Activated CD4-positive, alpha-beta T cell treated with anti-CD3 and anti-CD28 coated beads, Interleukin-2, amount 10 ng/mL, durations not matched to agents 24 days and 14 days (primary cell): ENCODE data around the gene RILPL1. TPM values are rescaled to one million over a fixed set of nuclear protein-coding genes. Genes with fewer than 3 reads are reported as not detected.
"Not testable (repeated sequence)": the region's sequence is repeated elsewhere in the genome, so short reads cannot be mapped to it uniquely, and the experiment has no call there.

Experiments used
- DNase-seq: peaks from one replicate; pipeline ENCODE4 v3.0.0; 2022
- H3K27ac Mint-ChIP-seq: one replicate; pipeline ENCODE4 v1.8.0; 2022; ENCODE audit warnings: mild to moderate bottlenecking, mixed read lengths
- H3K27me3 Mint-ChIP-seq: one replicate; pipeline ENCODE4 v1.8.0; 2022; ENCODE audit warnings: mixed read lengths
- H3K36me3 Mint-ChIP-seq: one replicate; pipeline ENCODE4 v1.8.0; 2022; ENCODE audit warnings: low read depth, mild to moderate bottlenecking, mixed read lengths
- H3K4me1 Mint-ChIP-seq: one replicate; pipeline ENCODE4 v1.8.0; 2021; ENCODE audit warnings: mixed read lengths
- H3K4me3 Mint-ChIP-seq: one replicate; pipeline ENCODE4 v1.8.0; 2022; ENCODE audit warnings: mild to moderate bottlenecking, moderate library complexity, mixed read lengths
- H3K9me3 Mint-ChIP-seq: one replicate; pipeline ENCODE4 v1.8.0; 2021; ENCODE audit warnings: mixed read lengths
- intact Hi-C: fragments of 100-400 bp; cut with micrococcal nuclease; formaldehyde crosslinking; loops from one replicate; pipeline ENCODE4 v1.15.1; 2023
- total RNA-seq: library from RNA; stranded (reverse); gene quantifications from 2 replicates; pipeline ENCODE4 v1.2.3, GENCODE V29; 2022

RILPL1 gene, protein sequence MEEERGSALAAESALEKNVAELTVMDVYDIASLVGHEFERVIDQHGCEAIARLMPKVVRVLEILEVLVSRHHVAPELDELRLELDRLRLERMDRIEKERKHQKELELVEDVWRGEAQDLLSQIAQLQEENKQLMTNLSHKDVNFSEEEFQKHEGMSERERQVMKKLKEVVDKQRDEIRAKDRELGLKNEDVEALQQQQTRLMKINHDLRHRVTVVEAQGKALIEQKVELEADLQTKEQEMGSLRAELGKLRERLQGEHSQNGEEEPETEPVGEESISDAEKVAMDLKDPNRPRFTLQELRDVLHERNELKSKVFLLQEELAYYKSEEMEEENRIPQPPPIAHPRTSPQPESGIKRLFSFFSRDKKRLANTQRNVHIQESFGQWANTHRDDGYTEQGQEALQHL
- total RNA-seq, result 4.1 and 4.6 TPM in 2 replicates

DNA sequence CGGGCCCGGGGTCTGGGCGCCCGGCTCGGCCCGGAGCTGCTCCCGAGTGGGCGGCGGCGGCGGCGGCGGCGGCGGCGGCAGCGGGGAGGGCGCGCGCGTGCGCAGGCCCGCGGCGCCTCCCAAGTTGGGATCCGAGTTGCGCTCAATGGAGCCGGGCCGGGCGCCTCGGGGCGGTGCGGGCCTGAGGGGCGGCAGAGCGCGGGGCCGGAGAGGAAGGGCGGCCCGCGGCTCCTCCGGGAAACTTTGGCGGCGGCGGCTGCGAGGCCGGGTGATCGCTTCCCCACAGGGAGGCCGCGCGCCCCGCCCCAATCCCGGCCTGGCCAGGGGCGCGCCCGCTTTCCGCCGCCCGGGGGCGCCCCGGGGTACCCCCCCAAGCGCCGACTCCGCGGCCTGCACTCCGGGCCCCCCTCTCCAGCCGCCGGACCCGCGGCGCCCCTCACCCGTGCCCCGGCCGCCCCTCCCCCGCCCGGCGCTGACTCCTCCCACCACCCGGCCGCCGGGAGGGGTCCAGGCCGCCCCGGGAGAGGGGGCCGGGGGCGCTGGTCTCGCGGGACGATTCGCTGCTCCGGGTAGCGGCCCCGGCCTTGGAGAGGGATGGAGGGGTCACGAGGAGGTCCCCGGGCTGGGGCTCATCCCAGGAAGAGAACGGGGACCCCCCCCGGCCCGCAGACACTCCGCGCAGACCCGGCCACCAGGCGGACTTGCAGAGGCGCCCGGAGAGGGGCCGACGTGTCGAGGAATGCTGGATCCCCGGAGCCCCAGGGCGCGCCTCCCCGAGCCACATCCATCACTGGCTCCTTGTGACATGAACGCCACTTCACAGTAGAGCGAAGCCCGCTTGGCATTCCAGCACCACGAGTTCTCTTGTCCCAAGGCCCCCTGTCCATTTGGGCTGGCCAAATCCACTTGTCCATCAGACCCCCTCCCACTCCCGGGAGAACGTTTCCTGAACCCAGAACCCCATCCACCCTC lies at the start of gene RILPL1:
Gene RILPL1 (minus strand): TSS at position 48 of the 972 bp plus-strand sequence. CDS start 237 bp downstream, outside the sequence.
- peak; percentile 84 for DNase-seq
- Mint-ChIP-seq H3K27ac (peak within 1 kb of the TSS; percentile 81), H3K9me3 (no peaks in the 10 kb centered on the region), H3K4me3 (peak within 1 kb of the TSS; percentile 82), H3K27me3 (peaks cover 15% of the 10 kb centered on the region), H3K4me1 (peaks cover 16% of the 10 kb centered on the region), H3K36me3 (peaks cover 2% of the 10 kb centered on the region)
- intact Hi-C loops, result loop anchor here (2.0 to 5.0 kb wide), 2 partner anchors 49 to 438 kb away; partner anchors contain the start of genes CCDC92 and ZNF664

DNA sequence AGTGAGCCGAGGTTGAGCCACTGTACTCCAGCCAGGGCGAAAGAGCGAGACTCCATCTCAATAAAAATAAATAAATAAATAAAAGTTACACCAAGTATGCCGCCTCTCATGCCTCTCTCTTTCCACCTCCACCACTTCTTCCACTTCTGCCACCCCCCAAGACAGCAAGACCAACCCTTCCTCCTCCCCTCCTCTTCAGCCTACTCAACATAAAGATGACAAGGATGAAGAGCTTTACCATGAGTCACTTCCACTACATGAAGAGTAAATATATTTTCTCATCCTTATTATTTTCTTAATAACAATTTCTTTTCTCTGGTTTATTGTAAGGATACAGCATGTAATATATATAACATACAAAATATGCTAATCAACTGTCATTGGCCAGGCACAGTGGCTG lies 47.3 kb upstream of the RILPL1 start:
- H3K27me3 Mint-ChIP-seq, result no peaks in the 10 kb centered on the region
- no peaks in the 10 kb centered on the region for H3K9me3 Mint-ChIP-seq
- no peak overlapping the region for H3K4me3 Mint-ChIP-seq
- peaks cover 25% of the 10 kb centered on the region for H3K4me1 Mint-ChIP-seq
- intact Hi-C loops, result loop anchor here (5.0 kb wide), 3 partner anchors 132 to 598 kb away; partner anchors contain the start of genes ARL6IP4 and ATP6V0A2
- peaks cover 2% of the 10 kb centered on the region for H3K36me3 Mint-ChIP-seq
- no peak for DNase-seq
- no peak overlapping the region for H3K27ac Mint-ChIP-seq

DNA sequence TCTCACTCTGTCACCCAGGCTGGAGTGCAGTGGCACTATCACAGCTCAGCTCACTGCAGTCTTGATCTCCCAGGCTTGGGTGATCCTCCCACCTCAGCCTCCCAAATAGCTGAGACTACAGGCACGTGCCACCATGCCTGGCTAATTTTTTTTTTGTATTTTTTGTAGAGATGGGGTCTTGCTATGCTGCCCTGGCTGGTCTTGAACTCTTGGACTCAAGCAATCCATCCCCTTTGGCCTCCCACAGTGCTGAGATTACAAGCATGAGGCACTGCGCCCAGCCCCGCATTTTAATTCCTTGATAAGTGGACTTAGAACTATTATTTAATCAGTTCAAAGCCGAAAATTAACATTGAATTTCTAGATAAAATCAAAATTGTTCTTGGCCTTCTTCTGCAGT lies 45.3 kb upstream of the RILPL1 start:
- intact Hi-C loops, H3K4me3 Mint-ChIP-seq, H3K27me3 Mint-ChIP-seq, H3K36me3 Mint-ChIP-seq, H3K27ac Mint-ChIP-seq, DNase-seq, H3K9me3 Mint-ChIP-seq: not testable (repeated sequence)
- H3K4me1 Mint-ChIP-seq, result peaks cover 18% of the 10 kb centered on the region

DNA sequence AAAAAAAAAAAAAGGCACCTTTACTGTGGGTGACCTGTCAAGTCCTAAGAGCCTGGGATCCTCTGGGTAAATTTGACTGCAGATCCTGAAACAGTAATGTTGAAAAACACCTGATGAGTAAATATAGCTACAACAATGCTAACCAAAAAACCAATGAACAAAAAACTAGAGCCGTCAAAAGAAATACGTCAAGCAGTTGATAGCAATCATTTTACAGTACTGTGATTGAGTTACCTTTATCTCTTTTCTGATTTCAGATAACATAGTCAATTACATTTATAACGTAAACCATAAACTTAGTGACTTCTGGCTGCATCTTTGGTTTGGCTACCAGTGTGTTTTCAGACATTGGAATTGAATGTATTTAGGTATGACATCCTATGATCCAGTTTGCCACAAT lies 44.7 kb upstream of the RILPL1 start:
- Mint-ChIP-seq H3K27ac (no peak overlapping the region), H3K4me1 (peaks cover 16% of the 10 kb centered on the region), H3K9me3 (no peaks in the 10 kb centered on the region), H3K4me3 (no peak overlapping the region), H3K36me3 (no peaks in the 10 kb centered on the region), H3K27me3 (peaks cover 2% of the 10 kb centered on the region)
- no peak for DNase-seq
- intact Hi-C loops, result no loop called here

DNA sequence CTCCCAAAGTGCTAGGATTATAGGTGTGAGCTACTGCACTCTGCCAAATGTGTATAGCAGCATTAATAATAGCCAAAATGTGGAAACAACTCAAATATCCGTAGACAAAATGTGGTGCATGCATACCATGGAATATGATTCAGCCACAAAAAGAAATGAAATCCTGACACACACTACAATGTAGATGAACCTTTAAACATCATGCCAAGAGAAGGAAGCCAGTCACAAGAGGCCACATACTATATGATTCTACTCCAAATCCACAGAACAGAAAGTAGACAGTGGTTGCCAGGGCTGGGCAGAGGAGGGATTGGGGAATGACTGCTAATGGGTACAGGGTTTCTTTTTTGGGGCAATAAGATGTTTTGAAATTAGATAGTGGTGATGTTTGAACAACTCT lies 43.1 kb upstream of the RILPL1 start:
- H3K36me3 Mint-ChIP-seq, result no peaks in the 10 kb centered on the region
- no peaks in the 10 kb centered on the region for H3K9me3 Mint-ChIP-seq
- no peak overlapping the region for H3K4me3 Mint-ChIP-seq
- H3K27ac Mint-ChIP-seq, result no peak overlapping the region
- H3K4me1 Mint-ChIP-seq, result peaks cover 5% of the 10 kb centered on the region
- H3K27me3 Mint-ChIP-seq, result peaks cover 2% of the 10 kb centered on the region
- no peak for DNase-seq
- intact Hi-C loops, result no loop called here

DNA sequence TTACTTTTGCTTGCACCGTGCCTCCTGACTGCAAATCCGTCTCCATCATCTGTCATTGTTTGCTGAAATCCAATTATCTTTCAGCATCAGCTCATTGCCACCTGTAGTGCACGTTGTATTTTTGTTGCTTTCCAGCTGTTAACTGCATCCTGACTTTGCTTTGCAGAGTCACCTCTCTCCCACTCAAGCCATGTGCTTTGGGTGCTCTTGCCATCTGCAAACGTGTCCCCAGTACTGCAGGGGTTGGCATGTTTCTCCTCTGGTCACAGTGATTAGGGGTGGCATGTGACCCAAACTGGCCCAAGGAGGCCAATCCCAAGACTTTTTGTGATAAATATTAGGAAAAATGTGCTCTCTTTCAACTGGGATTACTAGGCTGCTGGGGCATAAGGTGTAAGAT lies 40.4 kb upstream of the RILPL1 start:
- DNase-seq, result no peak
- no peaks in the 10 kb centered on the region for H3K36me3 Mint-ChIP-seq
- H3K4me3 Mint-ChIP-seq, result no peak overlapping the region
- peaks cover 5% of the 10 kb centered on the region for H3K27me3 Mint-ChIP-seq
- intact Hi-C loops, result no loop called here
- H3K27ac Mint-ChIP-seq, result no peak overlapping the region
- peaks cover 5% of the 10 kb centered on the region for H3K4me1 Mint-ChIP-seq
- no peaks in the 10 kb centered on the region for H3K9me3 Mint-ChIP-seq

DNA sequence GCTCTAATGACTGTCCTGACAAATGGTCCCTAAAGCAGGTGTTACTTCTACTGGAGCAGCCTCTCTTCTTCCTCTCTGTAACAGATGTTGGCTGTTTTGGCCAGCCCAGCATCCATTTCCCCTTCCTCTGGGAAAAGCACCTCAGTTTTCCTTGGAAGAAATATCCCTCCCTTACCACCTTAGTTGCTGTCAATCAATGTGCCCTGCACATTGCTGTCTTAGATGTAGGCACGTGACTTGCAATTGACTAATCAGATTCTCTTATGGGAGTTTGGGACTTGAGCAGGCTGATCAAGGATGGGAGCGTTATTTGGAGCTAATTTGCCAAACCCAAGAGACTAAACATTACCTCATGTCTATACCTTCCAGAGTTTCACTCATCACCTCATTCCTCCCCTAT lies 38.9 kb upstream of the RILPL1 start:
- Mint-ChIP-seq H3K9me3 (no peaks in the 10 kb centered on the region), H3K27ac (no peak overlapping the region)
- intact Hi-C loops, result no loop called here

DNA sequence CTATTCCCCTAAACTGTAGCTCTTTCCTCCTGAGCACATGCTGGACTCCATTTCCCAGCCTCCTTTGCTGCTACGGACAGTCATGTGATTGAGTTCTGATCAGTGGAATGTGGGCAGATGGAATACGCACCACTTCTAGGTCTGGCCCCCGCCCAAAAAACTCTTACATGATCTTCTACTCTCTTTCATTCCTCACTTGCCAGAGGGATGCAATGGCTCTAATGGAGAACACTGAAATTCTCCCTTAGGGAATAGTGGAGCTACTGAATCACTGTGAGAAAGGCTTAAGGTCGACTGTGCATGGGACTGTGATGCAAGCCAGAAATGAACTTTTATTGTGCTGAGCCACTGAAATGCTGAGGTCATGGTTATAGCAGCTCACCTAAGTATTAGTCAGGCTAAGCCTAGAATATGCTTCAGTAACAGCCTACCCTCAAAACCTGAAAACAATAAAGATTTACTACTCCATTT lies 37.9 kb upstream of the RILPL1 start:
- intact Hi-C loops, result no loop called here
- H3K9me3 Mint-ChIP-seq, result no peaks in the 10 kb centered on the region
- no peak for DNase-seq
- H3K4me3 Mint-ChIP-seq, result no peak overlapping the region
- peaks cover 5% of the 10 kb centered on the region for H3K27me3 Mint-ChIP-seq
- H3K4me1 Mint-ChIP-seq, result peaks cover 5% of the 10 kb centered on the region
- H3K27ac Mint-ChIP-seq, result no peak overlapping the region
- H3K36me3 Mint-ChIP-seq, result no peaks in the 10 kb centered on the region

More for the DNA sequence above, 38.9 kb upstream of the RILPL1 start:
- H3K27me3 Mint-ChIP-seq, result peaks cover 5% of the 10 kb centered on the region
- no peak overlapping the region for H3K4me3 Mint-ChIP-seq
- H3K36me3 Mint-ChIP-seq, result no peaks in the 10 kb centered on the region
- H3K4me1 Mint-ChIP-seq, result peaks cover 5% of the 10 kb centered on the region
- no peak for DNase-seq

DNA sequence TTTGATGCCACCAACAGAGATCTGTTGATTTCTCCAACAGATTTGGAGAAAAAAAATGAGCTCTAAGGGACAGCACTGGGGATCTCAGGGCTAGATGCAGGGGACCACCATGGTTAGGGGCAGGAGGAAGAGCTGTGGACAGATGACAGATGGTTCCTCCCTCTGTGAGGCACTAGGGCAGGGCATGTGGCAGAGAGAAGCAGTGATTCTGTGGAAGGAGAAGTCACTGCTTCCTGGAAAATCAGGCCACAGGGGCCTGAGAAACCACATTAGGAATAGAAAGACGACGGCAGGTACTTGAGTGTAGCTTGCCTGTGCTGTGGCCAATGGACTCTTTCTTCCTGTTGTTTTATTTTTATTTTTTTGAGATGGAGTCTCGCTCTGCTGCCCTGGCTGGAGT lies 25.9 kb upstream of the RILPL1 start:
- no peak overlapping the region for H3K4me3 Mint-ChIP-seq
- H3K36me3 Mint-ChIP-seq, result no peaks in the 10 kb centered on the region
- no peak overlapping the region for H3K27ac Mint-ChIP-seq
- H3K9me3 Mint-ChIP-seq, result no peaks in the 10 kb centered on the region
- DNase-seq, result no peak
- H3K27me3 Mint-ChIP-seq, result no peaks in the 10 kb centered on the region
- intact Hi-C loops, result no loop called here
- no peaks in the 10 kb centered on the region for H3K4me1 Mint-ChIP-seq

DNA sequence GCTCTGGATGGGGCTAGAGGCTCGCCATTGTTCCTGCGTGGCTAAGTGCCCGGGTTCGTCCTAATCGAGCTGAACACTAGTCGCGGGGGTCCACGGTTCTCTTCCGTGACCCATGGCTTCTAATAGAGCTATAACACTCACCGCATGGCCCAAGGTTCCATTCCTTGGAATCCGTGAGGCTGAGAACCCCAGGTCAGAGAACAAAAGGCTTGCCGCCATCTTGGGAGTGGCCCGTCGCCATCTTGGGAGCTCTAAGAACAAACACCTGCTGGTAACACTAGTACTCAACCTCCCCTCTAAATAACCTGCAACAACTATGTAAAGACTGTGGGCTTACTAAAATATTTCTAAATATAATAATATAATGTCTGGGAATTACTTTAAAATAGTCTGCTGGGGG lies 25.0 kb upstream of the RILPL1 start:
- H3K4me1 Mint-ChIP-seq, DNase-seq, H3K27ac Mint-ChIP-seq, H3K27me3 Mint-ChIP-seq, H3K36me3 Mint-ChIP-seq, intact Hi-C loops, H3K4me3 Mint-ChIP-seq, H3K9me3 Mint-ChIP-seq: not testable (repeated sequence)

DNA sequence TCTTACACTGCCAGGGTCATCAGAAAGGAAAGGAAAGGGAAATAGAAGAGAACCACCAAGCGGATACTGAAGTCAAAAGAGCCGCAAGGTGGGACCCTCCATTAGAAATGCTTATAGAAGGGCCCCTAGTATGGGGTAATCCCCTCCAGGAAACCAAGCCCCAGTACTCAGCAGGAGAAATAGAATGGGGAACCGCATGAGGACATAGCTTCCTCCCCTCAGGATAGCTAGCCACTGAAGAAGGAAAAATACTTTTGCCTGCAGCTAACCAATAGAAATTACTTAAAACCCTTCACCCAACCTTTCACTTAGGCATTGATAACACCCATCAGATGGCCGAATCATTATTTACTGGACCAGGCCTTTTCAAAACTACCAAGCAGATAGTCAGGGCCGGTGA lies 21.3 kb upstream of the RILPL1 start:
- H3K27me3 Mint-ChIP-seq, H3K4me3 Mint-ChIP-seq, H3K4me1 Mint-ChIP-seq, H3K36me3 Mint-ChIP-seq, intact Hi-C loops, H3K27ac Mint-ChIP-seq, DNase-seq, H3K9me3 Mint-ChIP-seq: not testable (repeated sequence)

DNA sequence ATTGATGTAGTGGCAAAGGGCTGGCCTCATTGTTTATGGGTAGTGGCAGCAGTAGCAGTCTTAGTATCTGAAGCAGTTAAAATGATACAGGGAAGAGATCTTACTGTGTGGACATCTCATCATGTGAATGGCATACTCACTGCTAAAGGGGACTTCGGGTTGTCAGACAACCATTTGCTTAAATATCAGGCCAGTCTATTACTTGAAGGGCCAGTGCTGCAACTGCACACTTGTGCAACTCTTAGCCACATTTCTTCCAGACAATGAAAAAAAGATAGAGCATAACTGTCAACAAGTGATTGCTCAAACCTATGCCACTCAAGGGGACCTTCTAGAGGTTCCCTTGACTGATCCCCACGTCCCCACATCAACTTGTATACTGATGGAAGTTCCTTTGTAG lies 20.6 kb upstream of the RILPL1 start:
- DNase-seq, H3K27me3 Mint-ChIP-seq, H3K9me3 Mint-ChIP-seq, H3K36me3 Mint-ChIP-seq, H3K27ac Mint-ChIP-seq, H3K4me3 Mint-ChIP-seq, H3K4me1 Mint-ChIP-seq, intact Hi-C loops: not testable (repeated sequence)

DNA sequence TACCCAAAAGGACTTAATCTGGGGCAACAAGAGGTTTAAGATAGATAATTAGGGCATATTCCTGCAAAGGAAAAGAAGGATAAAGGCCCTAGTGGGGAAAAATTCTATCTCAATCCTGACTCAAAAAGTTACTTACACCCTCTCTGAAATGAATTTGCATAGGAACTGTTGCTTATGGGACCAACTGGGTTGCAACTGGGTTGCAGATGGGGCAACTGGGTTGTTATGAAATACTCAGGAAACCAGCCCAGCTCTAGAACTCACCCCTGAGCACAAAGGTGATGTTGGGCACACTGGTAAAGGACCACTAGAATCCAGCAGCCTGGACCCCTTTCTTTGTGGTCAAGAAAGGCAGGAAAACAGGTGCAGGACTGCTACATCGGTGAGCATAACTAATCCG lies 17.2 kb upstream of the RILPL1 start:
- H3K27ac Mint-ChIP-seq, result no peak overlapping the region
- intact Hi-C loops, result no loop called here

DNA sequence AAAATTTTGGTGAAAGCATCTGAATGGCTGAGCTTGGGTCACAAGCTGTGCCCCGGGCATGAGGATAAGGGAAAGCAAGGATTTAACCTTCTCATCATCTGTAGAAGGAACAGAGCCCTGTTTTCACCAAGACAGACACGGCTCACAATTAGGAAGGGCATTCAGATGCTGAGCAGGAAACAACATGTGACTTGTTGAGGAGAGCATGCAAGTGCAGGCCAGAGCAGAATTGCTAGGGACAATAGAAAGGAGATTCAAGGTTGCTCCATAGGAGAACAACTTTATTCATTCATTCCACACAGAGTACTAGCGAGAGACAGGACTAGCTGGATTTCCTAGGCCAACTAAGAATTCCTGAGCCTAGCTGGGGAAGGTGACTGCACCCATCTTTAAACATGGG lies 14.6 kb upstream of the RILPL1 start:
- no peak for DNase-seq
- Mint-ChIP-seq H3K27me3 (peaks cover 13% of the 10 kb centered on the region), H3K27ac (no peak overlapping the region), H3K36me3 (no peaks in the 10 kb centered on the region), H3K4me1 (no peaks in the 10 kb centered on the region), H3K9me3 (no peaks in the 10 kb centered on the region), H3K4me3 (no peak overlapping the region)
- intact Hi-C loops, result no loop called here

More for the DNA sequence above, 17.2 kb upstream of the RILPL1 start:
- no peak for DNase-seq
- Mint-ChIP-seq H3K4me1 (no peaks in the 10 kb centered on the region), H3K36me3 (no peaks in the 10 kb centered on the region), H3K9me3 (no peaks in the 10 kb centered on the region), H3K27me3 (peaks cover 13% of the 10 kb centered on the region), H3K4me3 (no peak overlapping the region)
